Adrenal gland (tissue), 12 donors: ENCODE results near the gene DRGX. TPM values are rescaled to one million over a fixed set of nuclear protein-coding genes. Genes with fewer than 3 reads are reported as not detected.
A peak's percentile ranks its signal among the peaks of the same experiment; 100 is the strongest.

Experiments used
- DNase-seq, 7 donors: peaks; one replicate each; pipeline ENCODE4 v3.0.0-alpha.2; 2019 to 2020
- H3K27ac ChIP-seq, 5 donors: fragments of 200-600 bp; sonication (generic) in 4 of 5; 1 replicate in 3 of 5; 2 replicates in 2 of 5; pipeline versions ENCODE4 v1.5.1 to v1.8.0; 2016 to 2020; ENCODE audit warnings: mild to moderate bottlenecking in 1 of 5
- H3K27me3 ChIP-seq: fragments of 200-600 bp; 2 replicates; pipeline ENCODE4 v1.8.0; 2021
- H3K36me3 ChIP-seq, 2 donors: fragments of 200-600 bp; replicated peaks in 1 of 2; 1 replicate in 1 of 2; 2 replicates in 1 of 2; pipeline versions ENCODE4 v1.5.1 to v1.8.0; 2018 to 2022
- H3K4me1 ChIP-seq, 2 donors: fragments of 200-600 bp; replicated peaks in 1 of 2; 1 replicate in 1 of 2; 2 replicates in 1 of 2; pipeline versions ENCODE4 v1.5.1 to v1.8.0; 2018 to 2021
- H3K4me3 ChIP-seq, 4 donors: fragments of 200-600 bp; sonication (generic) in 3 of 4; one replicate each; pipeline ENCODE4 v1.5.1; 2016 to 2018
- H3K9me3 ChIP-seq, 3 donors: fragments of 200-600 bp; sonication (generic) in 1 of 3; replicated peaks in 1 of 3; 1 replicate in 2 of 3; 2 replicates in 1 of 3; pipeline versions ENCODE4 v1.5.1 to v1.8.0; 2016 to 2021
- CTCF ChIP-seq, 6 experiments: fragments of 450-650 bp in 4 of 6; fragments of 200-600 bp in 2 of 6; sonication (generic) in 1 of 6; IDR thresholded peaks; 1 replicate in 5 of 6; 2 replicates in 1 of 6; pipeline versions ENCODE4 v1.5.1 to v1.8.0; 2016 to 2021; ENCODE audit warnings: antibody characterized with exemption in 6 of 6, mild to moderate bottlenecking in 2 of 6, moderate library complexity in 1 of 6
- POLR2A ChIP-seq, 2 donors: fragments of 450-650 bp; IDR thresholded peaks; one replicate each; pipeline ENCODE4 v1.6.1; 2017; ENCODE audit warnings: antibody characterized with exemption in 2 of 2, mild to moderate bottlenecking in 2 of 2, moderate library complexity in 1 of 2
- WGBS, 4 donors: extraction: QIAGEN DNeasy Blood & Tissue Kit in 2 of 4; methylation state at CpG; one replicate each; pipeline versions ENCODE4 v1.1.5 to v1.1.7; 2013 to 2017; 5-methylcytosine and 5-hydroxymethylcytosine counted together
- intact Hi-C, 2 donors: fragments of 100-400 bp; cut with DNase I; formaldehyde crosslinking; loops; one replicate each; pipeline versions ENCODE4 v1.14.1 to v1.15.0; 2022 to 2023
- polyA plus RNA-seq, 3 donors: library from polyadenylated mRNA; stranded (reverse); fragments of 200-250 nt in 2 of 3; fragments of 350-450 nt in 1 of 3; fragmentation: Illumina TruSeq in 1 of 3; extraction: RNeasy Lipid Tissue Mini Kit (QIAGEN cat#74804) in 1 of 3; gene quantifications; one replicate each; pipeline ENCODE4 v1.2.3, GENCODE V29; 2013 to 2014
- total RNA-seq, 9 donors: library from RNA; depleted of rRNA in 4 of 9; stranded (reverse); fragments of >200 nt in 4 of 9; fragments of 120-200 nt in 1 of 9; fragmentation: NEBNext Ultra II Directional in 1 of 9; extraction: Animal tissue kit (Norgen Biotek cat#: 25700) in 1 of 9; gene quantifications; one replicate each; pipeline versions ENCODE4 v1.1.0 to v1.2.4, GENCODE V29; 2013 to 2023
- donor health status: healthy with polysubstance abuse.
- donor health status: Bipolar disorder and iron deficiency.
- donor health status: DM: yes; HTN: yes; CAD: no.
- donor health status: DM: no; HTN: no; CAD: no.
- donor health status: DM: no; HTN: no; CAD: no.
- donor health status: DM: yes; HTN: yes; CAD: no.

DRGX gene
- total and polyA plus RNA-seq, 12 donors, result 0.06 to 9.6 (median 2.8) TPM; not detected in 4

GRCh38 chr10:49408519-49409306, 12.8 kb upstream of the DRGX start:
- no peak overlapping the region for H3K4me3 ChIP-seq
- DNase-seq, result no peak
- 61 to 73% (median 69%) methylated on average over 13 of the region's 13 CpGs for WGBS, 4 donors
- no peaks in the 10 kb centered on the region for H3K36me3 ChIP-seq
- TF ChIP-seq CTCF (IDR thresholded peaks at IDR 0.05), result peak in 1 of 6 experiments; percentile 15
- TF ChIP-seq POLR2A (IDR thresholded peaks at IDR 0.05), result no peak
- H3K27me3 ChIP-seq, result peaks cover 3% of the 10 kb centered on the region
- intact Hi-C loops, result loop anchor here in 1 of 2 donors (5.0 kb wide), 1 partner anchor 109 kb away; no protein-coding TSS in a partner anchor
- no peaks in the 10 kb centered on the region for H3K9me3 ChIP-seq
- no peak overlapping the region for H3K27ac ChIP-seq
- H3K4me1 ChIP-seq, result peaks cover 0 to 9% of the 10 kb centered on the region in 2 donors

GRCh38 chr10:49407552-49408137, 11.8 kb upstream of the DRGX start:
- no peak overlapping the region for H3K4me3 ChIP-seq
- intact Hi-C loops, result loop anchor here (2.0 to 5.0 kb wide), 2 partner anchors 103 to 110 kb away; no protein-coding TSS in a partner anchor
- H3K36me3 ChIP-seq, result no peaks in the 10 kb centered on the region
- H3K27ac ChIP-seq, result no peak overlapping the region
- no peaks in the 10 kb centered on the region for H3K9me3 ChIP-seq
- peak; percentile 76 to 95 (median 86) for DNase-seq
- peaks cover 0 to 9% of the 10 kb centered on the region in 2 donors for H3K4me1 ChIP-seq
- peak; percentile 87 to 93 (median 90) for TF ChIP-seq CTCF (IDR thresholded peaks at IDR 0.05)
- no peak for TF ChIP-seq POLR2A (IDR thresholded peaks at IDR 0.05)
- peaks cover 3% of the 10 kb centered on the region for H3K27me3 ChIP-seq
- 0 to 4% (median 2%) methylated on average over 2 of the region's 2 CpGs; no CpG with 5 or more reads in 1 of the 4 donors for WGBS, 4 donors

GRCh38 chr10:49407151-49407550, 11.3 kb upstream of the DRGX start:
- intact Hi-C loops, result loop anchor here (2.0 to 5.0 kb wide), 2 partner anchors 104 to 110 kb away; no protein-coding TSS in a partner anchor
- TF ChIP-seq CTCF (IDR thresholded peaks at IDR 0.05), result no peak
- TF ChIP-seq POLR2A (IDR thresholded peaks at IDR 0.05), result no peak
- 24 to 73% (median 60%) methylated on average over 3 to 5 of the region's 5 CpGs for WGBS, 4 donors
- Histone ChIP-seq H3K36me3 (no peaks in the 10 kb centered on the region), H3K9me3 (no peaks in the 10 kb centered on the region), H3K27ac (no peak overlapping the region), H3K27me3 (peaks cover 3% of the 10 kb centered on the region), H3K4me1 (peaks cover 0 to 9% of the 10 kb centered on the region in 2 donors), H3K4me3 (no peak overlapping the region)
- DNase-seq, result no peak

DNA sequence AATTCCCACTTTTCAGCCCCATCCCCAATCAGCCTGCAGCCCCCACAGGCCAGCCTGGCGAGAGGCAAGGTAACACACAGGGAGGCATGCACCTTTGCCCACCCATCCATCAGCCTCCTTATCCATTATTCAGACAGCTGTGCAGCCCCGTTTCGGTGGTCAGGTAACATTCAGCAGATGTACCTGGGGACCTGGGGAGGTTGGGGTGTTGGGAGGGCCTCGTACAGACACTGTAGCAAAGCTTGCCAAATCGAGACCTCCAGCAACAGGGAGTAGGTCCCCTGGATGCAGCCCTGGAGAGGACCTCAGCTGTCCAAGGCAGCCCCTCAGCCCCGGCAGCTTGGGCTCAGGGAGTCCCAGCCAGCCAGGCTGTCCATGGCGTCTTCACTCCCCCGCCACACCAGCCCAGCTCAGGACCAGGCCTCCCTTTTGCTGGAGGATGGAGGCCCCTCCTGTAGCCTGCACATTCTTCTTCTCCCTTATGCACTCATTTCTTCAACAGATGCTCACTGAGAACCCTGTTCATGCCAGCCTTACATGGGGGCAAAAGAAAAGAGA, 8.5 kb upstream of the DRGX start:
- intact Hi-C loops, result no loop called here
- peaks cover 8% of the 10 kb centered on the region for H3K27me3 ChIP-seq
- 63 to 96% (median 73%) methylated on average over 4 to 8 of the region's 8 CpGs for WGBS, 4 donors
- no peaks in the 10 kb centered on the region for H3K4me1 ChIP-seq
- DNase-seq, result peak in 1 of 7 donors; percentile 17
- H3K27ac ChIP-seq, result no peak overlapping the region
- H3K4me3 ChIP-seq, result no peak overlapping the region
- no peaks in the 10 kb centered on the region for H3K9me3 ChIP-seq
- TF ChIP-seq CTCF (IDR thresholded peaks at IDR 0.05) (no peak), POLR2A (IDR thresholded peaks at IDR 0.05) (no peak)
- no peaks in the 10 kb centered on the region for H3K36me3 ChIP-seq
